Tibial artery (tissue), 4 donors: Measurements from ENCODE around the gene ITPR3.
A peak's percentile ranks its signal among the peaks of the same experiment; 100 is the strongest.

ENCODE experiments used
- DNase-seq, 2 donors: peaks; one replicate each; pipeline ENCODE4 v3.0.0-alpha.2; 2019
- H3K27ac ChIP-seq, 2 donors: fragments of 200-600 bp; sonication (generic) in 1 of 2; 1 replicate in 1 of 2; 2 replicates in 1 of 2; pipeline ENCODE4 v1.5.1; 2018 to 2019; ENCODE audit warnings: mild to moderate bottlenecking in 1 of 2
- H3K27me3 ChIP-seq, 2 donors: fragments of 200-600 bp; sonication (generic) in 1 of 2; one replicate each; pipeline versions ENCODE4 v1.5.1 to v1.6.0; 2016 to 2019
- H3K36me3 ChIP-seq, 3 donors: fragments of 200-600 bp; sonication (generic) in 2 of 3; one replicate each; pipeline ENCODE4 v1.5.1; 2016 to 2019; ENCODE audit warnings: mild to moderate bottlenecking in 2 of 3
- H3K4me1 ChIP-seq, 4 donors: fragments of 200-600 bp; sonication (generic) in 2 of 4; 1 replicate in 3 of 4; 2 replicates in 1 of 4; pipeline ENCODE4 v1.5.1; 2016 to 2019
- H3K4me3 ChIP-seq, 2 donors: fragments of 200-600 bp; sonication (generic) in 1 of 2; 1 replicate in 1 of 2; 2 replicates in 1 of 2; pipeline ENCODE4 v1.5.1; 2018 to 2019; ENCODE audit warnings: mild to moderate bottlenecking in 2 of 2
- H3K9me3 ChIP-seq, 3 donors: fragments of 200-600 bp; sonication (generic) in 1 of 3; one replicate each; pipeline ENCODE4 v1.5.1; 2016 to 2019
- intact Hi-C: fragments of 100-400 bp; cut with DNase I; formaldehyde crosslinking; loops from one replicate; pipeline ENCODE4 v1.15.0; 2023; ENCODE audit warnings: low total_unique reads
- TF ChIP-seq, protein P1 (sequence below), 2 experiments: fragments of 200-600 bp in 1 of 2; fragments of 450-650 bp in 1 of 2; IDR thresholded peaks; one replicate each; pipeline ENCODE4 v1.5.1; 2017 to 2019; ENCODE audit warnings: antibody characterized with exemption in 2 of 2, mild to moderate bottlenecking in 1 of 2, moderate library complexity in 1 of 2

The ITPR3 gene

GRCh38 chr6:33620856-33621710, at the start of gene ITPR3:
Gene ITPR3, plus strand, starts transcription at chr6:33621322. Its CDS starts 281 bp downstream, at chr6:33621603.
- TF ChIP-seq, protein P1, sequence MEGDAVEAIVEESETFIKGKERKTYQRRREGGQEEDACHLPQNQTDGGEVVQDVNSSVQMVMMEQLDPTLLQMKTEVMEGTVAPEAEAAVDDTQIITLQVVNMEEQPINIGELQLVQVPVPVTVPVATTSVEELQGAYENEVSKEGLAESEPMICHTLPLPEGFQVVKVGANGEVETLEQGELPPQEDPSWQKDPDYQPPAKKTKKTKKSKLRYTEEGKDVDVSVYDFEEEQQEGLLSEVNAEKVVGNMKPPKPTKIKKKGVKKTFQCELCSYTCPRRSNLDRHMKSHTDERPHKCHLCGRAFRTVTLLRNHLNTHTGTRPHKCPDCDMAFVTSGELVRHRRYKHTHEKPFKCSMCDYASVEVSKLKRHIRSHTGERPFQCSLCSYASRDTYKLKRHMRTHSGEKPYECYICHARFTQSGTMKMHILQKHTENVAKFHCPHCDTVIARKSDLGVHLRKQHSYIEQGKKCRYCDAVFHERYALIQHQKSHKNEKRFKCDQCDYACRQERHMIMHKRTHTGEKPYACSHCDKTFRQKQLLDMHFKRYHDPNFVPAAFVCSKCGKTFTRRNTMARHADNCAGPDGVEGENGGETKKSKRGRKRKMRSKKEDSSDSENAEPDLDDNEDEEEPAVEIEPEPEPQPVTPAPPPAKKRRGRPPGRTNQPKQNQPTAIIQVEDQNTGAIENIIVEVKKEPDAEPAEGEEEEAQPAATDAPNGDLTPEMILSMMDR (IDR thresholded peaks at IDR 0.05): no peak

GRCh38 chr6:33571637-33572316, 49.3 kb upstream of the ITPR3 start:
- Histone ChIP-seq H3K9me3 (no peaks in the 10 kb centered on the region), H3K36me3 (peaks cover 16 to 34% (median 30%) of the 10 kb centered on the region in 3 donors), H3K4me1 (peaks cover 0 to 9% (median 5%) of the 10 kb centered on the region in 4 donors), H3K27ac (peak overlapping the region; percentile 88 to 91), H3K27me3 (no peaks in the 10 kb centered on the region), H3K4me3 (peak overlapping the region; percentile 62 to 75)
- intact Hi-C loops: loop anchor here (10.0 kb wide), 2 partner anchors 117 to 187 kb away; partner anchors contain the start of gene ZBTB9
- TF ChIP-seq, protein P1 (IDR thresholded peaks at IDR 0.05): no peak
- no peak for DNase-seq

More at GRCh38 chr6:33620856-33621710, at the start of gene ITPR3:
- peak within 1 kb of the TSS; percentile 50 to 61 for H3K4me3 ChIP-seq
- peak within 1 kb of the TSS; percentile 57 to 68 for H3K27ac ChIP-seq
- peaks cover 0 to 29% of the 10 kb centered on the region in 2 donors for H3K27me3 ChIP-seq
- intact Hi-C loops: no loop called here
- peak; percentile 43 to 72 for DNase-seq
- peaks cover 0 to 32% (median 24%) of the 10 kb centered on the region in 4 donors for H3K4me1 ChIP-seq
- H3K36me3 ChIP-seq: no peaks in the 10 kb centered on the region
- no peaks in the 10 kb centered on the region for H3K9me3 ChIP-seq

- peaks cover 23 to 47% (median 40%) of the 10 kb centered on the region in 3 donors for H3K36me3 ChIP-seq
- no peaks in the 10 kb centered on the region for H3K27me3 ChIP-seq
- no peaks in the 10 kb centered on the region for H3K9me3 ChIP-seq
- intact Hi-C loops: loop anchor here (10.0 kb wide), 2 partner anchors 120 to 190 kb away; partner anchors contain the start of gene ZBTB9
- TF ChIP-seq, protein P1 (IDR thresholded peaks at IDR 0.05): no peak
- peaks cover 0 to 29% (median 19%) of the 10 kb centered on the region in 4 donors for H3K4me1 ChIP-seq
- no peak for DNase-seq
- H3K4me3 ChIP-seq: no peak overlapping the region
- no peak overlapping the region for H3K27ac ChIP-seq
Measured at GRCh38 chr6:33575211-33575610, 45.9 kb upstream of the ITPR3 start.

GRCh38 chr6:33576668-33577067, 44.5 kb upstream of the ITPR3 start:
- Histone ChIP-seq H3K9me3 (no peaks in the 10 kb centered on the region), H3K4me1 (peaks cover 0 to 28% (median 20%) of the 10 kb centered on the region in 4 donors), H3K4me3 (no peak overlapping the region), H3K36me3 (peaks cover 23 to 47% (median 40%) of the 10 kb centered on the region in 3 donors), H3K27me3 (no peaks in the 10 kb centered on the region), H3K27ac (peak overlapping the region in 1 of 2 donors; percentile 6)
- TF ChIP-seq, protein P1 (IDR thresholded peaks at IDR 0.05): no peak
- intact Hi-C loops: loop anchor here (10.0 kb wide), 2 partner anchors 122 to 192 kb away; partner anchors contain the start of gene ZBTB9
- DNase-seq: no peak

GRCh38 chr6:33577106-33577535, 44.0 kb upstream of the ITPR3 start:
- DNase-seq: peak in 1 of 2 donors; percentile 68
- H3K4me3 ChIP-seq: no peak overlapping the region
- no peaks in the 10 kb centered on the region for H3K27me3 ChIP-seq
- peaks cover 0 to 23% (median 17%) of the 10 kb centered on the region in 4 donors for H3K4me1 ChIP-seq
- intact Hi-C loops: loop anchor here (10.0 kb wide), 2 partner anchors 122 to 192 kb away; partner anchors contain the start of gene ZBTB9
- peaks cover 23 to 47% (median 40%) of the 10 kb centered on the region in 3 donors for H3K36me3 ChIP-seq
- H3K9me3 ChIP-seq: no peaks in the 10 kb centered on the region
- TF ChIP-seq, protein P1 (IDR thresholded peaks at IDR 0.05): no peak
- peak overlapping the region in 1 of 2 donors; percentile 6 for H3K27ac ChIP-seq
